Stimulated activated naive CD8-positive, alpha-beta T cell treated with anti-CD3 and anti-CD28 coated beads, Interleukin-15, Interleukin-2, amounts not matched to agents 100 ng/mL and 50 ng/mL, for 24 hours (primary cell): ENCODE measurements around the gene IGF2.

Experiments used
- H3K27ac Mint-ChIP-seq: one replicate; pipeline ENCODE4 v1.8.0; 2021; ENCODE audit warnings: mild to moderate bottlenecking, mixed read lengths
- H3K27me3 Mint-ChIP-seq: one replicate; pipeline ENCODE4 v1.8.0; 2021; ENCODE audit warnings: mixed read lengths
- H3K36me3 Mint-ChIP-seq: one replicate; pipeline ENCODE4 v1.8.0; 2021; ENCODE audit warnings: low read depth, mixed read lengths
- H3K4me1 Mint-ChIP-seq: one replicate; pipeline ENCODE4 v1.8.0; 2021; ENCODE audit warnings: low read depth, mixed read lengths
- H3K4me3 Mint-ChIP-seq: one replicate; pipeline ENCODE4 v1.8.0; 2021; ENCODE audit warnings: mild to moderate bottlenecking, mixed read lengths
- H3K9me3 Mint-ChIP-seq: one replicate; pipeline ENCODE4 v1.8.0; 2021; ENCODE audit warnings: mixed read lengths

IGF2 gene

GRCh38 chr11:2102132-2102882 is 36.9 kb downstream of the IGF2 start:
- Mint-ChIP-seq H3K4me1 (no peaks in the 10 kb centered on the region), H3K36me3 (no peaks in the 10 kb centered on the region), H3K4me3 (no peak overlapping the region), H3K27ac (no peak overlapping the region), H3K27me3 (peaks cover 3% of the 10 kb centered on the region), H3K9me3 (no peaks in the 10 kb centered on the region)

DNA sequence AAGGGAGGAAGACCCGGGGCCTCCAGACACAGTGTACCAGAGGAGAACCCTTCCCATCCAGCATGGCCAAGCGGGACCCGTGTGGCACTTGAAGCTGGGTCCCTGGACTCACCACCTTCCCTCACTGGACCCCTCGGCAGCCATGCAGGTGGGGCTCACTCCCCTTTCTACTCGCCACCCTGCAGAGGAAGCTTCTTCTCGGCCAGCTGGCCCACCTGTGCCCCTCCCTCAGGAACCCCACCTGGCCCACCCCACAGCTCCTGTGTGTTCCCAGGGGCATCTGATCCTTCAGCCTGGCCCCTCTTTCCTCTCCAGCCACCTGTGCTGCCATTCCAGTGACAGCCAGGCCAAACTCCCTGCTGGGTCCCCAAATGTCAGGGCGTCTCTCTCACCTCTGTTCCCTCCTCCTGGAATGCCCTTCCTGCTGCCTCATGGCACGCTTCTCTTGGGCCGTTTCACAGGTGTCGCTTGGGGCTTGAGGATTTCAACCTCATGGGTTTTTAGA is 38.0 kb downstream of the IGF2 start:
- Mint-ChIP-seq H3K27me3 (peaks cover 3% of the 10 kb centered on the region), H3K9me3 (no peaks in the 10 kb centered on the region), H3K36me3 (no peaks in the 10 kb centered on the region), H3K27ac (no peak overlapping the region), H3K4me1 (no peaks in the 10 kb centered on the region), H3K4me3 (no peak overlapping the region)

GRCh38 chr11:2100361-2101170 is 38.6 kb downstream of the IGF2 start:
- Mint-ChIP-seq H3K27me3 (peaks cover 3% of the 10 kb centered on the region), H3K4me3 (no peak overlapping the region), H3K27ac (no peak overlapping the region), H3K9me3 (no peaks in the 10 kb centered on the region), H3K4me1 (no peaks in the 10 kb centered on the region), H3K36me3 (no peaks in the 10 kb centered on the region)

- Mint-ChIP-seq H3K4me3 (no peak overlapping the region), H3K36me3 (no peaks in the 10 kb centered on the region), H3K27ac (no peak overlapping the region), H3K9me3 (no peaks in the 10 kb centered on the region), H3K4me1 (no peaks in the 10 kb centered on the region), H3K27me3 (peaks cover 3% of the 10 kb centered on the region)
Measured at GRCh38 chr11:2099516-2100349, 39.5 kb downstream of the IGF2 start.

GRCh38 chr11:2098691-2099515 is 40.3 kb downstream of the IGF2 start:
- H3K36me3 Mint-ChIP-seq = no peaks in the 10 kb centered on the region
- no peak overlapping the region for H3K27ac Mint-ChIP-seq
- H3K27me3 Mint-ChIP-seq = no peaks in the 10 kb centered on the region
- H3K4me1 Mint-ChIP-seq = no peaks in the 10 kb centered on the region
- H3K4me3 Mint-ChIP-seq = no peak overlapping the region
- no peaks in the 10 kb centered on the region for H3K9me3 Mint-ChIP-seq

DNA sequence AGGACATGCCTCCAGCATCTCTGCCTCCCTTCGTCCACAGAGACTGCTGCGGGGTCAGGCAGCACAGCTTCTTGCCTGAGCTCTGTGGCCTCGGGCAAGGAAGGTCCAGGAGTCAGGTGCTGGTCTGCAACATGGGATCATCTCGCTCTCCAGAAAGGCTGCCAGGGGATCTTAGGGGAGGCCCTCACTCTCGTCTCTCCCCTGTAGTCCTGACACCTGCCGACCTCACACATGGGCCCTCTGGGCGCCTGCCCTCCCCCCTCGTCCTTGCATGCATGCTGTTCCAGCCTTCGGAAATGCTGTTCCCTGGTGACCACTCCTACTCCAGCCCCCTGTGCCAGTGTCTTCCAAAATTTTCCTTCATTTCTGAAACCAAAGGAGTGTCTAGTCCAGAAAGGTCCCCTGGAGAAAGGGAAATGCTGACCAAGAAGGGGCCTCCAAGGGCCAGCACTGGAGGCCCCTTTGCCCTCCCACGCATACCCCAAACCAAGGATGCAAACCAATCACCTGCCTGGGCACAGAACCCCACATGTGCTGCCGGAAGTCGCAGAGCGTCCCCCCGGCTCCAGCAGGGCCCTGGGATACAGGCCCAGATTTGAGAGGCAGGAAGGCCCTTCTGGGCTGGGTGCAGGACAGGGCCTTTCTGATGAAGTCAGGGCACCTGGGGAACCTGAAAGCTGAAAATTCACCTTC is 41.0 kb downstream of the IGF2 start:
- Mint-ChIP-seq H3K36me3 (no peaks in the 10 kb centered on the region), H3K4me3 (no peak overlapping the region), H3K27me3 (peaks cover 4% of the 10 kb centered on the region), H3K9me3 (no peaks in the 10 kb centered on the region), H3K4me1 (peaks cover 4% of the 10 kb centered on the region), H3K27ac (no peak overlapping the region)

- Mint-ChIP-seq H3K27ac (no peak overlapping the region), H3K9me3 (no peaks in the 10 kb centered on the region), H3K27me3 (peaks cover 7% of the 10 kb centered on the region), H3K4me1 (peaks cover 4% of the 10 kb centered on the region), H3K36me3 (no peaks in the 10 kb centered on the region), H3K4me3 (no peak overlapping the region)
Measured at GRCh38 chr11:2097356-2097997, 41.7 kb downstream of the IGF2 start.

DNA sequence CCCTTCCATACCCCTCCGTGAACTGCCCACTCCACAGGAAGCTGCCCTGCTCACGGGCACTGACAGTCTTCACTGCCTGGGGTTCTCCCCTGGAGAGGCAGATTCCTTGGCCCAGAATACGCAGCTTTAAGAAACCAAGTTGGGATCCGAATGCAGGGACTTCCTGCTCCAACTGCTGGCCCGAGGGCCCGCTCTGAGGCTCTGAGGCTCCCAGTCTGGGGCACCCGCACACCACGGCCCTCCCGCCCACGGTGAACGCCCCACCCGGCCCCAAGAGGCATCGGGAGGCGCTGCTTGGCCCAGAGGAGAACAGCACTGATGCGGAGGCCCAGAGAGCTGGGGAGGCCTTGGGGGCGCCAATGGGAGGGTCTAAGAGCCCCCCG is 42.3 kb downstream of the IGF2 start:
- Mint-ChIP-seq H3K36me3 (no peaks in the 10 kb centered on the region), H3K9me3 (no peaks in the 10 kb centered on the region), H3K27ac (no peak overlapping the region), H3K27me3 (peaks cover 7% of the 10 kb centered on the region), H3K4me3 (no peak overlapping the region), H3K4me1 (peaks cover 4% of the 10 kb centered on the region)

- Mint-ChIP-seq H3K36me3 (no peaks in the 10 kb centered on the region), H3K27ac (no peak overlapping the region), H3K9me3 (no peaks in the 10 kb centered on the region), H3K4me3 (no peak overlapping the region), H3K4me1 (peaks cover 4% of the 10 kb centered on the region), H3K27me3 (peaks cover 7% of the 10 kb centered on the region)
Measured at GRCh38 chr11:2096011-2096918, 42.9 kb downstream of the IGF2 start.

- H3K9me3 Mint-ChIP-seq = no peaks in the 10 kb centered on the region
- H3K4me3 Mint-ChIP-seq = no peak overlapping the region
- H3K27ac Mint-ChIP-seq = no peak overlapping the region
- peaks cover 4% of the 10 kb centered on the region for H3K4me1 Mint-ChIP-seq
- no peaks in the 10 kb centered on the region for H3K36me3 Mint-ChIP-seq
- peaks cover 7% of the 10 kb centered on the region for H3K27me3 Mint-ChIP-seq
Measured at GRCh38 chr11:2095542-2095941, 43.6 kb downstream of the IGF2 start.

GRCh38 chr11:2095198-2095520 is 44.0 kb downstream of the IGF2 start:
- Mint-ChIP-seq H3K27me3 (peaks cover 7% of the 10 kb centered on the region), H3K4me1 (peaks cover 4% of the 10 kb centered on the region), H3K36me3 (no peaks in the 10 kb centered on the region), H3K4me3 (no peak overlapping the region), H3K27ac (no peak overlapping the region), H3K9me3 (no peaks in the 10 kb centered on the region)

DNA sequence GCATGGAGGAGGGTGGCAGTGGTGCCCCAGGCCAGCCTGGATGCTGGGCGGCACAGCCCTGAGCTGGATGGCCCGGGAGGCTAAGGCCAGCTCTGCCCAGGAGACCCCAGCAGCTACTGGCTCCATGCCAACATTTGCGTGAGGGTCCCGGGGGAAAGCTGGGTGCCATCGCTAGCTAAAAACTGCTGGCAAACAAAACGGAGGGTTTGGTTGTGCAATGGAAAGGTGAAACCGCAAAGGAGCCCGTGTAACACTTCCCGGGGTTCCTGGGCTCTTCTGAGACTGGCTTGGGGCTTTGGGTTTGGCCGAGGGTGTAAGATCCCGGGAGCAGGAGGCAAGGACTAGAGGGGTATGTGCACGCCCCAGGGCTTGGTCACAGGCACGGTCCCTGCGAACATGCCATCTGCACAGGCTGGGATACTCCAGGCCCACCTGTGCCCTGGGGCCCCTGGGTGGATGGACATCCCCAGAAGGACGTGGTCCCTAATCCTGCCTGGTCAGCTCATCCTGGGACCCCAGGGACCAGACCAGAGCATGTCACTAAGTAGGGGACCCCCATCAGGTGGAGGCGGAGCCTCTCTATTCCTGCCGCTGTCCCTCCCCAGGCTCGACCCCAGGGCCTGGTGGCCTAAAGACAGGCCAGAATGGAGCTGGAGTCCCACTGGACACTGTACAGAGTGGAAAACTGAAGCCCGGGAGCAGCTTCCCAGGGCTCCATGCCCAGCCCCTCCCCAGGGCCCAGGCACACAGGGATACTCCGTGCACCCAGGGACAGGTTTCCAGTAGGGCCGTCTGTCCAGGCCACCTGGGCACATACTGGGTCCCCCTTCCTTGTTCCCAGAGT is 44.6 kb downstream of the IGF2 start:
- Mint-ChIP-seq H3K27ac (no peak overlapping the region), H3K27me3 (peaks cover 7% of the 10 kb centered on the region), H3K4me3 (no peak overlapping the region), H3K4me1 (peaks cover 4% of the 10 kb centered on the region), H3K36me3 (no peaks in the 10 kb centered on the region), H3K9me3 (no peaks in the 10 kb centered on the region)
